ENCODE measurements around the gene CREBRF. TPM values are rescaled to one million over a fixed set of nuclear protein-coding genes. Genes with fewer than 3 reads are reported as not detected.
A peak's percentile ranks its signal among the peaks of the same experiment; 100 is the strongest.

CREBRF gene
- total RNA-seq, 1 donor from 2014 or later: 23.8 TPM

- H3K27me3 Mint-ChIP-seq (ENCODE audit: unreplicated experiment): no peaks in the 10 kb centered on the region
- no peak for DNase-seq (ENCODE audit: extremely low spot score, unreplicated experiment)
- TF ChIP-seq CTCF (IDR thresholded peaks at IDR 0.05): no peak
- H3K4me3 Mint-ChIP-seq (ENCODE audit: unreplicated experiment): peak overlapping the region; percentile 92
- no peaks in the 10 kb centered on the region for H3K9me3 Mint-ChIP-seq (ENCODE audit: unreplicated experiment)
- no peak overlapping the region for H3K27ac Mint-ChIP-seq (ENCODE audit: unreplicated experiment)
- no peaks in the 10 kb centered on the region for H3K36me3 Mint-ChIP-seq (ENCODE audit: unreplicated experiment)
- H3K4me1 Mint-ChIP-seq (ENCODE audit: unreplicated experiment): peaks cover 29% of the 10 kb centered on the region
Measured at GRCh38 chr5:173055042-173055721, 970 bp upstream of the CREBRF start.

GRCh38 chr5:173055722-173055982 is 500 bp upstream of the CREBRF start:
- Mint-ChIP-seq H3K36me3 (ENCODE audit: unreplicated experiment) (no peaks in the 10 kb centered on the region), H3K27me3 (ENCODE audit: unreplicated experiment) (no peaks in the 10 kb centered on the region), H3K4me3 (ENCODE audit: unreplicated experiment) (peak overlapping the region; percentile 92), H3K4me1 (ENCODE audit: unreplicated experiment) (peaks cover 29% of the 10 kb centered on the region), H3K27ac (ENCODE audit: unreplicated experiment) (peak overlapping the region; percentile 69), H3K9me3 (ENCODE audit: unreplicated experiment) (no peaks in the 10 kb centered on the region)
- no peak for TF ChIP-seq CTCF (IDR thresholded peaks at IDR 0.05)
- no peak for DNase-seq (ENCODE audit: extremely low spot score, unreplicated experiment)

GRCh38 chr5:173056783-173057061 is 570 bp downstream of the CREBRF start:
- H3K4me1 Mint-ChIP-seq (ENCODE audit: unreplicated experiment): peaks cover 29% of the 10 kb centered on the region
- no peaks in the 10 kb centered on the region for H3K27me3 Mint-ChIP-seq (ENCODE audit: unreplicated experiment)
- no peaks in the 10 kb centered on the region for H3K36me3 Mint-ChIP-seq (ENCODE audit: unreplicated experiment)
- TF ChIP-seq CTCF (IDR thresholded peaks at IDR 0.05): no peak
- no peaks in the 10 kb centered on the region for H3K9me3 Mint-ChIP-seq (ENCODE audit: unreplicated experiment)
- DNase-seq (ENCODE audit: extremely low spot score, unreplicated experiment): no peak
- peak overlapping the region; percentile 96 for H3K27ac Mint-ChIP-seq (ENCODE audit: unreplicated experiment)
- peak overlapping the region; percentile 95 for H3K4me3 Mint-ChIP-seq (ENCODE audit: unreplicated experiment)

- Mint-ChIP-seq H3K27me3 (ENCODE audit: unreplicated experiment) (no peaks in the 10 kb centered on the region), H3K36me3 (ENCODE audit: unreplicated experiment) (no peaks in the 10 kb centered on the region), H3K4me3 (ENCODE audit: unreplicated experiment) (peak overlapping the region; percentile 95), H3K4me1 (ENCODE audit: unreplicated experiment) (peaks cover 26% of the 10 kb centered on the region), H3K27ac (ENCODE audit: unreplicated experiment) (peak overlapping the region; percentile 96), H3K9me3 (ENCODE audit: unreplicated experiment) (no peaks in the 10 kb centered on the region)
- TF ChIP-seq CTCF (IDR thresholded peaks at IDR 0.05): no peak
- DNase-seq (ENCODE audit: extremely low spot score, unreplicated experiment): peak; percentile 99
Measured at GRCh38 chr5:173057062-173057924, 1.1 kb downstream of the CREBRF start.

GRCh38 chr5:173062141-173062540 is 6.0 kb downstream of the CREBRF start:
- no peak overlapping the region for H3K27ac Mint-ChIP-seq (ENCODE audit: unreplicated experiment)
- TF ChIP-seq CTCF (IDR thresholded peaks at IDR 0.05): no peak
- peaks cover 2% of the 10 kb centered on the region for H3K36me3 Mint-ChIP-seq (ENCODE audit: unreplicated experiment)
- H3K4me3 Mint-ChIP-seq (ENCODE audit: unreplicated experiment): no peak overlapping the region
- no peaks in the 10 kb centered on the region for H3K27me3 Mint-ChIP-seq (ENCODE audit: unreplicated experiment)
- DNase-seq (ENCODE audit: extremely low spot score, unreplicated experiment): no peak
- H3K9me3 Mint-ChIP-seq (ENCODE audit: unreplicated experiment): no peaks in the 10 kb centered on the region
- peaks cover 23% of the 10 kb centered on the region for H3K4me1 Mint-ChIP-seq (ENCODE audit: unreplicated experiment)
